Measurements from ENCODE around the gene OR10G4. TPM values are rescaled to one million over a fixed set of nuclear protein-coding genes. Genes with fewer than 3 reads are reported as not detected.
"Not testable (repeated sequence)": the region's sequence is repeated elsewhere in the genome, so short reads cannot be mapped to it uniquely, and the experiment has no call there.

OR10G4 gene
- total RNA-seq, 1 experiment from 2014 or later = not detected

- TF ChIP-seq ATF3 (IDR thresholded peaks at IDR 0.05) (no peak), FOSL1 (IDR thresholded peaks at IDR 0.05; ENCODE audit: low read depth) (no peak), ZNF274 (IDR thresholded peaks at IDR 0.05; ENCODE audit: low read depth, low read length) (no peak)
Measured at GRCh38 chr11:123979311-123979710, 33.5 kb upstream of the OR10G4 start (continued).

- no peak for ATAC-seq
- ChIA-PET POLR2A (no interaction called here), RAD21 (ENCODE audit: low non-redundant PET in 1 of 2, low total read pairs in 2 of 2, uncharacterized antibody in 2 of 2, unreplicated experiment in 2 of 2) (no interaction called here), CTCF (no interaction called here)
- no peak within 1 kb of the TSS for H3K4me2 ChIP-seq (ENCODE audit: low read length)
- no peak within 1 kb of the TSS for H3K27ac ChIP-seq (ENCODE audit: low read depth, low read length)
- H3K9me2 ChIP-seq (ENCODE audit: insufficient read depth) = no peaks in the 10 kb centered on the region
- H3K27me3 ChIP-seq (ENCODE audit: insufficient read depth, low read length) = peaks cover 30% of the 10 kb centered on the region
- no peaks in the 10 kb centered on the region for H3K36me3 ChIP-seq (ENCODE audit: control insufficient read depth in 1 of 2, insufficient read depth in 2 of 2, low read length in 2 of 2)
- H4K20me1 ChIP-seq (ENCODE audit: insufficient read depth) = no peaks in the 10 kb centered on the region
- TF ChIP-seq TCF7L2 (IDR thresholded peaks at IDR 0.05; ENCODE audit: borderline replicate concordance, extremely low read depth, insufficient read depth, insufficient read length) (no peak), CBX3 (IDR thresholded peaks at IDR 0.05; ENCODE audit: low read depth) (no peak), POLR2A (IDR thresholded peaks at IDR 0.05; ENCODE audit: borderline replicate concordance, extremely low read depth, insufficient read depth, insufficient read length) (no peak), EGR1 (IDR thresholded peaks at IDR 0.05; ENCODE audit: low read depth) (no peak), JUND (IDR thresholded peaks at IDR 0.05) (no peak), SIN3A (IDR thresholded peaks at IDR 0.05; ENCODE audit: low read depth) (no peak), YY1 (IDR thresholded peaks at IDR 0.05; ENCODE audit: extremely low read depth, insufficient replicate concordance, low read depth, low read length) (no peak), EZH2phosphoT487 (IDR thresholded peaks at IDR 0.05; ENCODE audit: borderline replicate concordance) (no peak)
- no TSS peak for BruUV-seq (replicated peaks)
- H3K79me2 ChIP-seq (ENCODE audit: insufficient read depth, low read length) = no peaks in the 10 kb centered on the region
- H3K9me3 ChIP-seq (ENCODE audit: control insufficient read depth in 1 of 2, insufficient read depth in 1 of 2, low read depth in 1 of 2, low read length in 2 of 2) = no peaks in the 10 kb centered on the region
- no peaks in the 10 kb centered on the region for H3K4me1 ChIP-seq (ENCODE audit: control insufficient read depth in 1 of 2, insufficient read depth in 2 of 2, low read length in 2 of 2)
- intact Hi-C loops (cut with micrococcal nuclease) = no loop called here
- H3K9ac ChIP-seq (ENCODE audit: low read length) = no peak within 1 kb of the TSS
- H2AFZ ChIP-seq (ENCODE audit: low read depth, low read length, poor library complexity, severe bottlenecking) = no peak within 1 kb of the TSS
- DNase-seq (ENCODE audit: low read depth, low spot score) = no peak
- H3K4me3 ChIP-seq (replicated peaks in 1 of 2; ENCODE audit: low read depth in 1 of 2, low read length in 2 of 2) = no peak within 1 kb of the TSS
Measured at GRCh38 chr11:123995119-123995518, 17.7 kb upstream of the OR10G4 start, which contains the start of gene OR10G6. TSS of gene OR10G6 (minus strand) at chr11:123995161. CDS start at chr11:123995161, 0 bp downstream.

GRCh38 chr11:124015837-124016236, 3.0 kb downstream of the OR10G4 start:
- CTCF ChIA-PET; H4K20me1 ChIP-seq (ENCODE audit: insufficient read depth); ATAC-seq; intact Hi-C loops (cut with micrococcal nuclease); H3K27ac ChIP-seq (ENCODE audit: low read depth, low read length); H3K9me2 ChIP-seq (ENCODE audit: insufficient read depth); H3K9ac ChIP-seq (ENCODE audit: low read length); H3K79me2 ChIP-seq (ENCODE audit: insufficient read depth, low read length); DNase-seq (ENCODE audit: low read depth, low spot score); RAD21 ChIA-PET (ENCODE audit: low non-redundant PET in 1 of 2, low total read pairs in 2 of 2, uncharacterized antibody in 2 of 2, unreplicated experiment in 2 of 2); H3K9me3 ChIP-seq (ENCODE audit: control insufficient read depth in 1 of 2, insufficient read depth in 1 of 2, low read depth in 1 of 2, low read length in 2 of 2); H3K4me3 ChIP-seq (replicated peaks in 1 of 2; ENCODE audit: low read depth in 1 of 2, low read length in 2 of 2); BruUV-seq (replicated peaks); H3K36me3 ChIP-seq (ENCODE audit: control insufficient read depth in 1 of 2, insufficient read depth in 2 of 2, low read length in 2 of 2); POLR2A ChIA-PET; H3K4me2 ChIP-seq (ENCODE audit: low read length); H2AFZ ChIP-seq (ENCODE audit: low read depth, low read length, poor library complexity, severe bottlenecking); H3K4me1 ChIP-seq (ENCODE audit: control insufficient read depth in 1 of 2, insufficient read depth in 2 of 2, low read length in 2 of 2): not testable (repeated sequence)
- H3K27me3 ChIP-seq (ENCODE audit: insufficient read depth, low read length) = peaks cover 19% of the 10 kb centered on the region

Measured in HCT116 (cell line).